Brain microvascular endothelial cell (primary cell): ENCODE results near the gene SMIM10L2A.
A peak's percentile ranks its signal among the peaks of the same experiment; 100 is the strongest.

Experiments
- DNase-seq: peaks from one replicate; pipeline ENCODE4 v3.0.0-alpha.2; 2020
- H3K27ac ChIP-seq: fragments of 250-450 bp; sonication (Bioruptor Pico); 2 replicates; pipeline ENCODE4 v1.5.1; 2020; ENCODE audit warnings: mild to moderate bottlenecking, moderate library complexity
- H3K27me3 ChIP-seq: fragments of 250-450 bp; sonication (Bioruptor Pico); replicated peaks from 2 replicates; pipeline ENCODE4 v1.5.1; 2020; ENCODE audit warnings: mild to moderate bottlenecking
- H3K36me3 ChIP-seq: fragments of 250-450 bp; sonication (Bioruptor Pico); replicated peaks from 2 replicates; pipeline ENCODE4 v1.5.1; 2020; ENCODE audit warnings: mild to moderate bottlenecking
- H3K4me3 ChIP-seq: 2 replicates; pipeline ENCODE4 v1.5.1; 2011; ENCODE audit warnings: low read depth, mild to moderate bottlenecking, control low read depth, low read length, moderate library complexity
- in situ Hi-C: cut with HindIII; loops from 2 replicates; pipeline ENCODE4 v1.10.0; 2017; ENCODE audit warnings: low sequenced_read_pairs, low pct_ligation_motif_present
- TF ChIP-seq, protein P1 (sequence below): IDR thresholded peaks from 2 replicates; pipeline ENCODE4 v1.5.1; 2011; ENCODE audit warnings: low read depth, mild to moderate bottlenecking, moderate library complexity, low read length, control low read depth, inconsistent platforms; ENCODE audit errors: missing control alignments

Gene SMIM10L2A

DNA sequence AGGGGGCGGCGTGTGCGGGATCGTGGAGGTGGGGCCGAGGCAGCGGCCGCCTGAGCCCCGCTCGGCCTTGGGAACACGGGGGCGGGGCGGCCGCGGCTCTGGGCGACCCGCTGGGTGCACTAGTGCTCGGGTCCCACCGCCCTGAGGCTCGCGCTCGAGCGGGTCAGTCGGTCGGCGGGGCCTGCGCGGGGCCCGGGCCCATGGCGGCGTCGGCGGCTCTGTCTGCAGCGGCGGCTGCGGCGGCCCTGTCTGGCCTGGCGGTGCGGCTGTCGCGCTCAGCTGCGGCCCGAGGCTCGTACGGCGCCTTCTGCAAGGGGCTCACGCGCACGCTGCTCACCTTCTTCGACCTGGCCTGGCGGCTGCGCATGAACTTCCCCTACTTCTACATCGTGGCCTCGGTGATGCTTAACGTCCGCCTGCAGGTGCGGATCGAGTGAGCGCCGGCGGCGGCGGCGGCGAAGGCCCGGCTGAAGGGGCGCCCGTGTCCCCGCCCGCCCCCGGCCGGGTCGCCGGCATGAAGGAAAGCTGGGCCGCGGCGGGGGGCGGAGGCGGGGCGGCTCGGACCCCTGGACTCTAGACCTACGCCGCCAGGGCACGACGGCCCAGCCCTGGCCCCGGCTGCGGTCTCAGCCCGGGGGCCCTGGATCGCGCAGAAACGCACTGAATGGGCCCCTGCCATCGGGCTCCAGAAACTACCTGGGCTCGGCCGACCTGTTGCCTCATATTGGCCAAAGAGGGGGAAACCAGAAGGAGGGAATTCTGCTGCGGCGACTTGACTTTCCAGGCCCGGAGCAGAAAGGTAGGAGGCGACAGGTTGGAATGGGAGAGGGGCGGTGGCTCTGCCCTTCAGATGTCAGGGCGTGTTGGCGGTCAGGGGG is at the start of gene SMIM10L2A:
Gene SMIM10L2A, plus strand, starts transcription at position 13 of the 878 bp plus-strand sequence. Its CDS starts 188 bp downstream, at position 201.
- in situ Hi-C loops, result no loop called here

DNA sequence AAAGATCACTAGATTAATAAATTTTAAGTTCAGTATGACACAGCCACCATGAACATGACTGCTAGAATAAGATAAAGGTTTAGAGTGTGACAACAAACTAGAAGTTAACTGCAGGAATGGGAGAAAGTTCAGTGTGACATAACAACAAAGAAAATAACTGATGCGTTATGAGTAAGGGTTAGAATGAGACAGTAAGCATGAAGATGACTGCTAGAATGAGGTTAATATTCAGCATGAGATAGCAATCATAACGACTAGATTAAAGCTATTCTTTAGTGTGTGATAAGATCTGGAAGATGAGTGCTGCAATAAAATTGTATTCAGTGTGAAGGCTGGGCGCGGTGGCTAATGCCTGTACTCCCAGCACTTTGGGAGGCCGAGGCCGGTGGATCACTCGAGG is 48.4 kb upstream of the SMIM10L2A start:
- Histone ChIP-seq H3K36me3 (no peaks in the 10 kb centered on the region), H3K27me3 (no peaks in the 10 kb centered on the region), H3K27ac (no peak overlapping the region), H3K4me3 (no peak overlapping the region)
- in situ Hi-C loops, result no loop called here
- TF ChIP-seq, protein P1, sequence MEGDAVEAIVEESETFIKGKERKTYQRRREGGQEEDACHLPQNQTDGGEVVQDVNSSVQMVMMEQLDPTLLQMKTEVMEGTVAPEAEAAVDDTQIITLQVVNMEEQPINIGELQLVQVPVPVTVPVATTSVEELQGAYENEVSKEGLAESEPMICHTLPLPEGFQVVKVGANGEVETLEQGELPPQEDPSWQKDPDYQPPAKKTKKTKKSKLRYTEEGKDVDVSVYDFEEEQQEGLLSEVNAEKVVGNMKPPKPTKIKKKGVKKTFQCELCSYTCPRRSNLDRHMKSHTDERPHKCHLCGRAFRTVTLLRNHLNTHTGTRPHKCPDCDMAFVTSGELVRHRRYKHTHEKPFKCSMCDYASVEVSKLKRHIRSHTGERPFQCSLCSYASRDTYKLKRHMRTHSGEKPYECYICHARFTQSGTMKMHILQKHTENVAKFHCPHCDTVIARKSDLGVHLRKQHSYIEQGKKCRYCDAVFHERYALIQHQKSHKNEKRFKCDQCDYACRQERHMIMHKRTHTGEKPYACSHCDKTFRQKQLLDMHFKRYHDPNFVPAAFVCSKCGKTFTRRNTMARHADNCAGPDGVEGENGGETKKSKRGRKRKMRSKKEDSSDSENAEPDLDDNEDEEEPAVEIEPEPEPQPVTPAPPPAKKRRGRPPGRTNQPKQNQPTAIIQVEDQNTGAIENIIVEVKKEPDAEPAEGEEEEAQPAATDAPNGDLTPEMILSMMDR, result no peak
- DNase-seq, result no peak

More for the DNA sequence above, at the start of gene SMIM10L2A:
- TF ChIP-seq, protein P1, result no peak
- H3K27ac ChIP-seq, result no peak within 1 kb of the TSS
- peak within 1 kb of the TSS; percentile 24 for H3K4me3 ChIP-seq
- H3K27me3 ChIP-seq, result no peaks in the 10 kb centered on the region
- no peaks in the 10 kb centered on the region for H3K36me3 ChIP-seq
- DNase-seq, result no peak

DNA sequence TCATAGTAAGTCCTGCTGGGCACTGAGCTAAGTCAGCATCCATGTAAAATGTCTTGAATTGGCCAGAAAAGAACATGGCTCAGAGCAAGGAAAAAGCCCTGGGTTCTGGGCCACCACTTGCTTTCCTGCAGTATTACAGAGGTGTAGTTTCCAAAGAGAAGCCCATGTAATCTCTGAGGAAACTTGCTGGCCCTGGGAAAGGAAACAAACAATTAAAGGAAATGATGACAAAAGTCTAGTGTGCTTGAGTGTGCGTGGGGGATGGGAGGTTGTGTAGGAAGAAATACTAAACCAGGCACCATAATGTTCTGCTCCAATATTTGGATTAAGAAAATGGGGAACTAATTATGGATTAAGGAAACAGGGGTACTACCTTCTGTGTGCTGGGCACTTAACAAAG is 39.5 kb upstream of the SMIM10L2A start:
- no peaks in the 10 kb centered on the region for H3K36me3 ChIP-seq

DNA sequence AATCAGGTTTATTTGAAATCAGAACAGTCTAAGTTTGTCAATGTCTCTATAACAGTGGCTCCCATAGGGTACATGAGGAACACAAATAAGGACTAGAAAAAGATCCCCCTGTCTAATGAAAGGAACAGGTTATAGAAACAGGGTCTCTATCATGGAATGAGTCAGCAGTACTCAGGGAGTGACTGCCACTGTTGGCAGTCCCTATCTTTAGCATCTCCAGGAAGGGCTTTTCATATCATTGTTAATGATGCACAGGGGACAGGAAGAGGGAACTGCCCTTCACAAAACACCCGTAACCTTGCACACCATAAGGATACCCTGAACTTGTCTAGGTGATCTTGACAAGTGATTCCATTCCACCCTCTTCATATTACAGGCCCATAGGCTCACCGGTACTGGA is 38.5 kb upstream of the SMIM10L2A start:
- no peak for DNase-seq
- H3K27me3 ChIP-seq, result no peaks in the 10 kb centered on the region
- H3K4me3 ChIP-seq, result no peak overlapping the region
- TF ChIP-seq, protein P1, result no peak
- H3K36me3 ChIP-seq, result no peaks in the 10 kb centered on the region
- in situ Hi-C loops, result no loop called here
- H3K27ac ChIP-seq, result no peak overlapping the region

More for the DNA sequence above, 39.5 kb upstream of the SMIM10L2A start:
- no peak overlapping the region for H3K27ac ChIP-seq
- H3K4me3 ChIP-seq, result no peak overlapping the region
- in situ Hi-C loops, result no loop called here
- no peaks in the 10 kb centered on the region for H3K27me3 ChIP-seq
- TF ChIP-seq, protein P1, result no peak
- no peak for DNase-seq

DNA sequence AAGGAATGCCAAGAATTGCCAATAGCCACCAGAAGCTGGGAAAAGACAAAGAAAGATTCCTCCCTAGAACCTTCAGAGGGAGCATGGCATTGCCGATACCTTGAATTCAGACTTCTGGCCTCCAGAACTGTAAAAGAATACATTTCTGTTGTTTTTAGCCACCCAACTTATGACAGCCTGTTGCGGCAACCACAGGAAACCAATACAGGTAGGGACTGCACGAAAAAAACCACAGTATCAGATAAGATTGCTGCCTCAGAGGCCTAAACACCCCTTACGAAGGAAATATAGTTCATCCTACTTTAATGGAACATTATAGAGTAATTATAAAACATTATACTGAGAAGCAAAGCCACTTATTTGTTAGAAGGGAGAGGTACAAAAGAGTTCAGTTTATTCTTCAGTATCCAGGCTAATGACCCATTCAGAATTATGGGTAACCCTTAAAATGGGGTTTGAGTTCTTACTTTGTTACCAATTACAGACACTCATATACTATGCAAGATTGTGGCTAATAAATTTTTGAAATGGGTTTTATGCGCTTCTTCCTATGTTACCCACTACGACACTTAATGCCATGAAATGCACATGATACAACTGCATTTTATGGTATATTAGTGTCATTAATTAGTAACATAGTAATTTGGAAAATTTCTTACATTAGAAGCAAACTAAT is 37.4 kb upstream of the SMIM10L2A start:
- in situ Hi-C loops, result no loop called here
- no peak for DNase-seq
- Histone ChIP-seq H3K27ac (no peak overlapping the region), H3K27me3 (no peaks in the 10 kb centered on the region), H3K36me3 (no peaks in the 10 kb centered on the region), H3K4me3 (no peak overlapping the region)
- TF ChIP-seq, protein P1, result no peak
